Hepatocyte (in vitro differentiated cells): Measurements from ENCODE around the gene GABBR1. TPM values are rescaled to one million over a fixed set of nuclear protein-coding genes. Genes with fewer than 3 reads are reported as not detected.

ENCODE experiments used
- DNase-seq: peaks from one replicate; pipeline ENCODE4 v3.0.0-alpha.2; 2016; ENCODE audit warnings: low spot score
- H2AFZ ChIP-seq: fragments of 200-600 bp; sonication (generic); 2 replicates; pipeline ENCODE4 v1.6.0; 2016; ENCODE audit warnings: antibody characterized with exemption, mild to moderate bottlenecking
- H3K27ac ChIP-seq: fragments of 200-600 bp; sonication (generic); 2 replicates; pipeline ENCODE4 v1.5.1; 2016; ENCODE audit warnings: mild to moderate bottlenecking
- H3K27me3 ChIP-seq: fragments of 200-600 bp; sonication (generic); 2 replicates; pipeline ENCODE4 v1.6.1; 2016
- H3K36me3 ChIP-seq: fragments of 200-600 bp; sonication (generic); replicated peaks from 2 replicates; pipeline ENCODE4 v1.5.1; 2016; ENCODE audit warnings: low read depth; ENCODE audit not compliant: insufficient read depth
- H3K4me1 ChIP-seq: fragments of 200-600 bp; sonication (generic); 2 replicates; pipeline ENCODE4 v1.5.1; 2016; ENCODE audit warnings: mild to moderate bottlenecking, moderate library complexity; ENCODE audit not compliant: insufficient read depth
- H3K4me2 ChIP-seq: fragments of 200-600 bp; sonication (generic); 2 replicates; pipeline ENCODE4 v1.6.0; 2016
- H3K4me3 ChIP-seq: fragments of 200-600 bp; sonication (generic); 2 replicates; pipeline ENCODE4 v1.5.1; 2016; ENCODE audit warnings: mild to moderate bottlenecking
- H3K79me2 ChIP-seq: fragments of 200-600 bp; sonication (generic); 2 replicates; pipeline ENCODE4 v1.6.0; 2017; ENCODE audit warnings: mild to moderate bottlenecking
- H3K9me2 ChIP-seq: fragments of 200-600 bp; sonication (generic); replicated peaks from 2 replicates; pipeline ENCODE4 v1.6.0; 2017; ENCODE audit warnings: mild to moderate bottlenecking; ENCODE audit not compliant: insufficient read depth
- H3K9me3 ChIP-seq: fragments of 200-600 bp; sonication (generic); 2 replicates; pipeline ENCODE4 v1.5.1; 2016; ENCODE audit warnings: low read depth, mild to moderate bottlenecking
- H4K20me1 ChIP-seq: fragments of 200-600 bp; sonication (generic); 2 replicates; pipeline ENCODE4 v1.6.0; 2016; ENCODE audit warnings: mild to moderate bottlenecking; ENCODE audit not compliant: insufficient read depth, poor library complexity, severe bottlenecking
- CTCF ChIP-seq: fragments of 200-600 bp; sonication (generic); IDR thresholded peaks from 2 replicates; pipeline ENCODE4 v1.5.1; 2016; ENCODE audit warnings: antibody characterized with exemption, mild to moderate bottlenecking; ENCODE audit not compliant: poor library complexity
- EZH2 ChIP-seq: fragments of 200-600 bp; sonication (generic); IDR thresholded peaks from 2 replicates; pipeline ENCODE4 v1.6.1; 2016; ENCODE audit warnings: antibody characterized with exemption, mild to moderate bottlenecking, borderline replicate concordance
- EZH2phosphoT487 ChIP-seq: fragments of 200-600 bp; sonication (generic); IDR thresholded peaks from one replicate; pipeline ENCODE4 v1.6.1; 2018; ENCODE audit warnings: antibody characterized with exemption, mild to moderate bottlenecking, low read depth, moderate library complexity; ENCODE audit not compliant: unreplicated experiment, severe bottlenecking
- WGBS: methylation state at CpG from one replicate; pipeline ENCODE4 v1.1.6; 2016; ENCODE audit warnings: low lambda C conversion rate; ENCODE audit errors: missing lambda C conversion rate; 5-methylcytosine and 5-hydroxymethylcytosine counted together
- polyA plus RNA-seq: library from polyadenylated mRNA; unstranded; fragments of >200 nt; fragmentation: Nextera tagmentation; extraction: Ambion mirVana; gene quantifications from 2 replicates; pipeline ENCODE4 v1.2.1, GENCODE V29; 2016
- total RNA-seq: library from RNA; depleted of rRNA; stranded (reverse); fragments of >200 nt; gene quantifications from 2 replicates; pipeline ENCODE4 v1.2.3, GENCODE V29; 2014

Gene GABBR1
- total and polyA plus RNA-seq, 2 experiments from 2014 or later = 9.9 to 11.3 TPM

- H3K4me3 ChIP-seq = no peak overlapping the region
- H3K27me3 ChIP-seq = peaks cover 6% of the 10 kb centered on the region
- no peak for TF ChIP-seq EZH2phosphoT487
- no peak for TF ChIP-seq EZH2
- no peak for TF ChIP-seq CTCF
- 70% methylated on average over 4 of the region's 4 CpGs for WGBS
- no peaks in the 10 kb centered on the region for H4K20me1 ChIP-seq
- no peaks in the 10 kb centered on the region for H3K9me2 ChIP-seq
- H3K4me2 ChIP-seq = no peak overlapping the region
- no peaks in the 10 kb centered on the region for H3K36me3 ChIP-seq
- no peak overlapping the region for H2AFZ ChIP-seq
- no peaks in the 10 kb centered on the region for H3K79me2 ChIP-seq
- no peak overlapping the region for H3K27ac ChIP-seq
- no peak for DNase-seq
- no peaks in the 10 kb centered on the region for H3K9me3 ChIP-seq
- H3K4me1 ChIP-seq = no peaks in the 10 kb centered on the region
Observed at GRCh38 chr6:29537714-29538403, 95.1 kb downstream of the GABBR1 start.

GRCh38 chr6:29532320-29532951 lies 100.5 kb downstream of the GABBR1 start:
- 55% methylated on average over 2 of the region's 2 CpGs for WGBS

GRCh38 chr6:29531668-29532067 lies 101.3 kb downstream of the GABBR1 start:
- H4K20me1 ChIP-seq = no peaks in the 10 kb centered on the region
- no peaks in the 10 kb centered on the region for H3K9me3 ChIP-seq
- H3K79me2 ChIP-seq = no peaks in the 10 kb centered on the region
- no peak overlapping the region for H3K4me2 ChIP-seq
- H3K4me3 ChIP-seq = no peak overlapping the region
- TF ChIP-seq CTCF (no peak), EZH2 (no peak), EZH2phosphoT487 (no peak)
- no peak for DNase-seq
- WGBS = 51% methylated on average over 3 of the region's 3 CpGs
- no peak overlapping the region for H3K27ac ChIP-seq
- no peaks in the 10 kb centered on the region for H3K9me2 ChIP-seq
- H3K36me3 ChIP-seq = no peaks in the 10 kb centered on the region
- H3K4me1 ChIP-seq = no peaks in the 10 kb centered on the region
- H2AFZ ChIP-seq = no peak overlapping the region
- no peaks in the 10 kb centered on the region for H3K27me3 ChIP-seq

More at GRCh38 chr6:29532320-29532951, 100.5 kb downstream of the GABBR1 start:
- Histone ChIP-seq H3K9me2 (no peaks in the 10 kb centered on the region), H3K4me1 (no peaks in the 10 kb centered on the region), H3K4me3 (no peak overlapping the region), H3K27me3 (no peaks in the 10 kb centered on the region), H3K79me2 (no peaks in the 10 kb centered on the region), H2AFZ (no peak overlapping the region), H3K27ac (no peak overlapping the region), H4K20me1 (no peaks in the 10 kb centered on the region), H3K9me3 (no peaks in the 10 kb centered on the region), H3K4me2 (no peak overlapping the region), H3K36me3 (no peaks in the 10 kb centered on the region)
- no peak for DNase-seq
- TF ChIP-seq EZH2 (no peak), CTCF (no peak), EZH2phosphoT487 (no peak)
